ENCODE measurements around the gene BDKRB1. TPM values are rescaled to one million over a fixed set of nuclear protein-coding genes. Genes with fewer than 3 reads are reported as not detected.

Gene BDKRB1
- total and polyA plus RNA-seq, 2 donors from 2014 or later, result 1.2 to 1.5 TPM

GRCh38 chr14:96232506-96232905, 23.5 kb upstream of the BDKRB1 start:
- DNase-seq (no peak), FAIRE-seq (no peak)
- H3K36me3 ChIP-seq (ENCODE audit: control insufficient read depth in 2 of 3, insufficient read depth in 3 of 3, low read length in 3 of 3), result no peaks in the 10 kb centered on the region
- no peak for TF ChIP-seq CTCF (IDR thresholded peaks at IDR 0.05; ENCODE audit: borderline replicate concordance, extremely low read depth, insufficient read depth)
- H3K4me1 ChIP-seq (ENCODE audit: control insufficient read depth in 2 of 3, insufficient read depth in 2 of 3, low read depth in 1 of 3, low read length in 3 of 3), result no peaks in the 10 kb centered on the region
- no peak overlapping the region for H3K9ac ChIP-seq (ENCODE audit: low read length in 3 of 3)
- H3K27me3 ChIP-seq (ENCODE audit: control insufficient read depth, insufficient read depth, low read length), result no peaks in the 10 kb centered on the region
- no peak overlapping the region for H3K4me3 ChIP-seq (ENCODE audit: low read length in 3 of 3)
- no peaks in the 10 kb centered on the region for H3K9me3 ChIP-seq (ENCODE audit: control insufficient read depth in 2 of 3, insufficient read depth in 1 of 3, low read length in 3 of 3)
- no peak overlapping the region for H3K27ac ChIP-seq (ENCODE audit: low read depth in 2 of 2, low read length in 2 of 2)
- intact Hi-C loops (cut with DNase I), result no loop called here

- FAIRE-seq (no peak), DNase-seq (no peak)
- no peak overlapping the region for H3K27ac ChIP-seq (ENCODE audit: low read depth in 2 of 2, low read length in 2 of 2)
- H3K9me3 ChIP-seq (ENCODE audit: control insufficient read depth in 2 of 3, insufficient read depth in 1 of 3, low read length in 3 of 3), result no peaks in the 10 kb centered on the region
- TF ChIP-seq CTCF (IDR thresholded peaks at IDR 0.05; ENCODE audit: borderline replicate concordance, extremely low read depth, insufficient read depth), result no peak
- H3K9ac ChIP-seq (ENCODE audit: low read length in 3 of 3), result no peak overlapping the region
- no peak overlapping the region for H3K4me3 ChIP-seq (ENCODE audit: low read length in 3 of 3)
- intact Hi-C loops (cut with DNase I), result no loop called here
- no peaks in the 10 kb centered on the region for H3K36me3 ChIP-seq (ENCODE audit: control insufficient read depth in 2 of 3, insufficient read depth in 3 of 3, low read length in 3 of 3)
- no peaks in the 10 kb centered on the region for H3K27me3 ChIP-seq (ENCODE audit: control insufficient read depth, insufficient read depth, low read length)
- no peaks in the 10 kb centered on the region for H3K4me1 ChIP-seq (ENCODE audit: control insufficient read depth in 2 of 3, insufficient read depth in 2 of 3, low read depth in 1 of 3, low read length in 3 of 3)
Measured at GRCh38 chr14:96233661-96234060, 22.3 kb upstream of the BDKRB1 start.

GRCh38 chr14:96235426-96235825, 20.6 kb upstream of the BDKRB1 start:
- no peak for DNase-seq
- no peak overlapping the region for H3K27ac ChIP-seq (ENCODE audit: low read depth in 2 of 2, low read length in 2 of 2)
- H3K9ac ChIP-seq (ENCODE audit: low read length in 3 of 3), result no peak overlapping the region
- intact Hi-C loops (cut with DNase I), result no loop called here
- H3K4me1 ChIP-seq (ENCODE audit: control insufficient read depth in 2 of 3, insufficient read depth in 2 of 3, low read depth in 1 of 3, low read length in 3 of 3), result no peaks in the 10 kb centered on the region
- no peaks in the 10 kb centered on the region for H3K9me3 ChIP-seq (ENCODE audit: control insufficient read depth in 2 of 3, insufficient read depth in 1 of 3, low read length in 3 of 3)
- no peaks in the 10 kb centered on the region for H3K36me3 ChIP-seq (ENCODE audit: control insufficient read depth in 2 of 3, insufficient read depth in 3 of 3, low read length in 3 of 3)
- no peaks in the 10 kb centered on the region for H3K27me3 ChIP-seq (ENCODE audit: control insufficient read depth, insufficient read depth, low read length)
- FAIRE-seq, result no peak
- TF ChIP-seq CTCF (IDR thresholded peaks at IDR 0.05; ENCODE audit: borderline replicate concordance, extremely low read depth, insufficient read depth), result no peak
- no peak overlapping the region for H3K4me3 ChIP-seq (ENCODE audit: low read length in 3 of 3)

GRCh38 chr14:96237641-96238040, 18.4 kb upstream of the BDKRB1 start:
- Histone ChIP-seq H3K4me3 (ENCODE audit: low read length in 3 of 3) (no peak overlapping the region), H3K36me3 (ENCODE audit: control insufficient read depth in 2 of 3, insufficient read depth in 3 of 3, low read length in 3 of 3) (peaks cover 0 to 12% (median 4%) of the 10 kb centered on the region in 3 donors), H3K4me1 (ENCODE audit: control insufficient read depth in 2 of 3, insufficient read depth in 2 of 3, low read depth in 1 of 3, low read length in 3 of 3) (no peaks in the 10 kb centered on the region), H3K9me3 (ENCODE audit: control insufficient read depth in 2 of 3, insufficient read depth in 1 of 3, low read length in 3 of 3) (no peaks in the 10 kb centered on the region), H3K27me3 (ENCODE audit: control insufficient read depth, insufficient read depth, low read length) (no peaks in the 10 kb centered on the region), H3K27ac (ENCODE audit: low read depth in 2 of 2, low read length in 2 of 2) (no peak overlapping the region), H3K9ac (ENCODE audit: low read length in 3 of 3) (no peak overlapping the region)
- intact Hi-C loops (cut with DNase I), result no loop called here
- no peak for TF ChIP-seq CTCF (IDR thresholded peaks at IDR 0.05; ENCODE audit: borderline replicate concordance, extremely low read depth, insufficient read depth)
- FAIRE-seq (no peak), DNase-seq (no peak)
